SK-N-SH treated with all-trans-retinoic acid at 6 μM for 48 hours (cell line): ENCODE data around the gene CRKL.
"Not testable (repeated sequence)": the region's sequence is repeated elsewhere in the genome, so short reads cannot be mapped to it uniquely, and the experiment has no call there.

Source experiments
- ATAC-seq: fragments of 200-7000 bp; cut with Tn5 transposase; 3 replicates; pipeline ENCODE4 v1.9.1; 2020; ENCODE audit warnings: mild to moderate bottlenecking, moderate library complexity
- ARNTL ChIP-seq: fragments of 450-650 bp; formaldehyde crosslinking; IDR thresholded peaks from 2 replicates; pipeline ENCODE4 v1.5.0; 2020; ENCODE audit warnings: low read depth, mild to moderate bottlenecking, moderate library complexity, borderline replicate concordance
- BACH2 ChIP-seq: fragments of 250-450 bp; sonication (Bioruptor Pico); IDR thresholded peaks from 2 replicates; pipeline ENCODE4 v1.9.0; 2021; ENCODE audit warnings: mild to moderate bottlenecking, borderline replicate concordance
- CREB5 ChIP-seq: fragments of 250-450 bp; sonication (Bioruptor Pico); IDR thresholded peaks from 2 replicates; pipeline ENCODE4 v1.5.1; 2020; ENCODE audit warnings: low read depth, mild to moderate bottlenecking, moderate library complexity
- CSDC2 ChIP-seq: fragments of 250-450 bp; sonication (Bioruptor Pico); IDR thresholded peaks from 2 replicates; pipeline ENCODE4 v1.5.0; 2020; ENCODE audit warnings: mild to moderate bottlenecking, moderate library complexity
- CSRNP3 ChIP-seq: fragments of 250-450 bp; sonication (Bioruptor Pico); IDR thresholded peaks from 2 replicates; pipeline ENCODE4 v1.5.1; 2021; ENCODE audit warnings: mild to moderate bottlenecking, moderate library complexity
- ESRRG ChIP-seq: fragments of 250-450 bp; sonication (Bioruptor Pico); IDR thresholded peaks from 2 replicates; pipeline ENCODE4 v1.6.1; 2021; ENCODE audit warnings: mild to moderate bottlenecking
- GLIS3 ChIP-seq: fragments of 250-450 bp; sonication (Bioruptor Pico); IDR thresholded peaks from 2 replicates; pipeline ENCODE4 v1.5.0; 2020; ENCODE audit warnings: mild to moderate bottlenecking, moderate library complexity
- ISL1 ChIP-seq: fragments of 250-450 bp; sonication (Bioruptor Pico); IDR thresholded peaks from 2 replicates; pipeline ENCODE4 v2.1.2; 2022; ENCODE audit warnings: mild to moderate bottlenecking, moderate library complexity
- OSR1 ChIP-seq: fragments of 250-450 bp; sonication (Bioruptor Pico); IDR thresholded peaks from 2 replicates; pipeline ENCODE4 v1.8.0; 2022; ENCODE audit warnings: moderate library complexity, mild to moderate bottlenecking, inconsistent platforms
- PATZ1 ChIP-seq: fragments of 250-450 bp; sonication (Bioruptor Pico); IDR thresholded peaks from 2 replicates; pipeline ENCODE4 v1.8.0; 2020; ENCODE audit warnings: mild to moderate bottlenecking, moderate library complexity, borderline replicate concordance
- POU6F1 ChIP-seq: fragments of 250-450 bp; sonication (Bioruptor Pico); IDR thresholded peaks from 2 replicates; pipeline ENCODE4 v1.8.0; 2021; ENCODE audit warnings: low read depth, mild to moderate bottlenecking, moderate library complexity, borderline replicate concordance
- PPARA ChIP-seq: fragments of 250-450 bp; sonication (Bioruptor Pico); IDR thresholded peaks from 2 replicates; pipeline ENCODE4 v1.5.0; 2020; ENCODE audit warnings: mild to moderate bottlenecking, borderline replicate concordance
- RARB ChIP-seq: fragments of 250-450 bp; sonication (Bioruptor Pico); IDR thresholded peaks from 2 replicates; pipeline ENCODE4 v1.8.0; 2021; ENCODE audit warnings: mild to moderate bottlenecking, moderate library complexity
- SNAI2 ChIP-seq: fragments of 250-450 bp; sonication (Bioruptor Pico); IDR thresholded peaks from 2 replicates; pipeline ENCODE4 v1.5.0; 2020; ENCODE audit warnings: mild to moderate bottlenecking, moderate library complexity
- TOX ChIP-seq: fragments of 250-450 bp; sonication (Bioruptor Pico); IDR thresholded peaks from 2 replicates; pipeline ENCODE4 v1.8.0; 2021; ENCODE audit warnings: mild to moderate bottlenecking, moderate library complexity, borderline replicate concordance
- ZC3H10 ChIP-seq: fragments of 250-450 bp; sonication (Bioruptor Pico); IDR thresholded peaks from 2 replicates; pipeline ENCODE4 v1.5.1; 2021; ENCODE audit warnings: mild to moderate bottlenecking, moderate library complexity
- ZFP30 ChIP-seq: fragments of 450-650 bp; formaldehyde crosslinking; IDR thresholded peaks from 2 replicates; pipeline ENCODE4 v1.5.0; 2022; ENCODE audit warnings: mild to moderate bottlenecking, moderate library complexity
- ZNF70 ChIP-seq: fragments of 450-650 bp; formaldehyde crosslinking; IDR thresholded peaks from 2 replicates; pipeline ENCODE4 v1.5.0; 2020; ENCODE audit warnings: mild to moderate bottlenecking, moderate library complexity
- ZNF8 ChIP-seq: fragments of 450-650 bp; formaldehyde crosslinking; IDR thresholded peaks from 2 replicates; pipeline ENCODE4 v1.5.0; 2020; ENCODE audit warnings: mild to moderate bottlenecking, moderate library complexity

Gene CRKL

GRCh38 chr22:20889025-20889704, 28.0 kb upstream of the CRKL start:
- TF ChIP-seq CSRNP3 (no peak), BACH2 (CRISPR knock-in tag) (no peak), ARNTL (CRISPR knock-in tag) (no peak), PATZ1 (CRISPR knock-in tag) (no peak), ISL1 (CRISPR knock-in tag) (no peak), CSDC2 (CRISPR knock-in tag) (no peak), OSR1 (CRISPR knock-in tag) (no peak), ESRRG (no peak), RARB (CRISPR knock-in tag) (no peak), GLIS3 (CRISPR knock-in tag) (no peak), ZNF8 (no peak), ZC3H10 (CRISPR knock-in tag) (no peak)
- ATAC-seq, result no peak

- ATAC-seq, result no peak
- TF ChIP-seq SNAI2 (CRISPR knock-in tag) (no peak), ISL1 (CRISPR knock-in tag) (no peak), CSRNP3 (no peak), CSDC2 (CRISPR knock-in tag) (no peak), ZNF8 (no peak), PPARA (CRISPR knock-in tag) (no peak), RARB (CRISPR knock-in tag) (no peak), ESRRG (no peak)
Measured at GRCh38 chr22:20889904-20890540, 27.2 kb upstream of the CRKL start.

GRCh38 chr22:20890975-20891374, 26.2 kb upstream of the CRKL start:
- TF ChIP-seq TOX (CRISPR knock-in tag), result no peak
- no peak for TF ChIP-seq RARB (CRISPR knock-in tag)
- no peak for TF ChIP-seq ZNF70 (CRISPR knock-in tag)
- TF ChIP-seq ISL1 (CRISPR knock-in tag), result no peak
- no peak for TF ChIP-seq PPARA (CRISPR knock-in tag)
- TF ChIP-seq SNAI2 (CRISPR knock-in tag), result no peak
- TF ChIP-seq CREB5 (CRISPR knock-in tag), result no peak
- TF ChIP-seq POU6F1 (CRISPR knock-in tag), result no peak
- TF ChIP-seq OSR1 (CRISPR knock-in tag), result no peak
- TF ChIP-seq ARNTL (CRISPR knock-in tag), result no peak
- no peak for TF ChIP-seq ESRRG
- no peak for TF ChIP-seq ZFP30
- no peak for ATAC-seq

- not testable (repeated sequence) for ATAC-seq
Measured at GRCh38 chr22:20897737-20898136, 19.5 kb upstream of the CRKL start.
